K562 (cell line): Measurements from ENCODE around the gene RPS8. TPM values are rescaled to one million over a fixed set of nuclear protein-coding genes. Genes with fewer than 3 reads are reported as not detected.

Source experiments
- ATF6 ChIP-seq: sonication (generic); formaldehyde crosslinking; IDR thresholded peaks from 2 replicates; pipeline ENCODE4 v1.4.0; 2020; ENCODE audit warnings: mild to moderate bottlenecking, missing genetic modification reagents
- HDAC8 ChIP-seq: fragments of 450-650 bp; IDR thresholded peaks from 2 replicates; pipeline ENCODE4 v1.6.1; 2016; ENCODE audit warnings: mild to moderate bottlenecking, missing genetic modification characterization, moderate library complexity, missing compliant biosample characterization
- KDM1A ChIP-seq, 2 experiments: fragments of 450-650 bp; IDR thresholded peaks; 2 replicates each; pipeline ENCODE4 v1.6.1; 2016; ENCODE audit warnings: mild to moderate bottlenecking in 2 of 2
- MAFG ChIP-seq: fragments of 450-650 bp; conservative IDR thresholded peaks from 2 replicates; pipeline ENCODE4 v1.6.1; 2016; ENCODE audit warnings: missing genetic modification characterization, missing compliant biosample characterization
- MAFK ChIP-seq: IDR thresholded peaks from 2 replicates; pipeline ENCODE4 v1.6.1; 2011; ENCODE audit warnings: low read length, improper control_type of control experiment
- MAZ ChIP-seq, 2 experiments: fragments of 450-650 bp in 1 of 2; sonication (generic) in 1 of 2; formaldehyde crosslinking; IDR thresholded peaks in 1 of 2; conservative IDR thresholded peaks in 1 of 2; 2 replicates each; pipeline versions ENCODE4 v1.4.0 to v1.5.0; 2020; ENCODE audit warnings: mild to moderate bottlenecking in 1 of 2, missing genetic modification reagents in 1 of 2
- MED1 ChIP-seq: sonication (generic); formaldehyde crosslinking; IDR thresholded peaks from 2 replicates; pipeline ENCODE4 v1.8.1; 2023; ENCODE audit warnings: missing genetic modification reagents, borderline replicate concordance
- NCOA2 ChIP-seq, 2 experiments: fragments of 450-650 bp; IDR thresholded peaks; 2 replicates each; pipeline ENCODE4 v1.6.1; 2018; ENCODE audit warnings: mild to moderate bottlenecking in 2 of 2, moderate library complexity in 1 of 2; ENCODE audit not compliant: partially characterized antibody in 2 of 2
- NR2C1 ChIP-seq, 2 experiments: fragments of 450-650 bp; IDR thresholded peaks; 2 replicates each; pipeline ENCODE4 v1.6.1; 2017; ENCODE audit warnings: mild to moderate bottlenecking in 2 of 2, antibody characterized with exemption in 1 of 2, inconsistent platforms in 1 of 2, missing compliant biosample characterization in 1 of 2, missing genetic modification characterization in 1 of 2
- OTX1 ChIP-seq: fragments of 450-650 bp; formaldehyde crosslinking; IDR thresholded peaks from 2 replicates; pipeline ENCODE4 v1.4.0; 2022; ENCODE audit warnings: mild to moderate bottlenecking
- POLR2H ChIP-seq: IDR thresholded peaks from 2 replicates; pipeline ENCODE4 v1.6.1; 2016; ENCODE audit warnings: missing genetic modification characterization, low read depth, mild to moderate bottlenecking, control low read depth, missing compliant biosample characterization, moderate library complexity
- SIN3A ChIP-seq, 2 experiments: fragments of 150-350 bp in 1 of 2; IDR thresholded peaks; 2 replicates each; pipeline ENCODE4 v1.6.1; 2011 to 2016; ENCODE audit warnings: borderline replicate concordance in 2 of 2, low read depth in 2 of 2, low read length in 2 of 2, mild to moderate bottlenecking in 2 of 2, moderate library complexity in 2 of 2; ENCODE audit not compliant: control insufficient read depth in 1 of 2
- SRF ChIP-seq, 2 experiments: fragments of 250-450, 450-650 bp in 1 of 2; sonication (Bioruptor Pico) in 1 of 2; sonication (generic) in 1 of 2; formaldehyde crosslinking; IDR thresholded peaks; 2 replicates each; pipeline versions ENCODE4 v1.5.0 to v1.5.1; 2020 to 2022; ENCODE audit warnings: mild to moderate bottlenecking in 1 of 2, missing genetic modification reagents in 1 of 2
- TEAD4 ChIP-seq, 2 experiments: sonication (generic) in 1 of 2; formaldehyde crosslinking in 1 of 2; IDR thresholded peaks; 2 replicates each; pipeline versions ENCODE4 v1.6.1 to v1.8.0; 2012 to 2022; ENCODE audit warnings: borderline replicate concordance in 1 of 2, inconsistent platforms in 1 of 2, low read length in 1 of 2, mild to moderate bottlenecking in 1 of 2, missing genetic modification reagents in 1 of 2
- UBTF ChIP-seq, 2 experiments: IDR thresholded peaks; 2 replicates each; pipeline ENCODE4 v1.6.1; 2012; ENCODE audit warnings: improper control_type of control experiment in 2 of 2, low read depth in 2 of 2, low read length in 2 of 2, borderline replicate concordance in 1 of 2
- ZNF3 ChIP-seq: fragments of 250-450 bp; sonication (Bioruptor Pico); IDR thresholded peaks from 2 replicates; pipeline ENCODE4 v1.5.0; 2021; ENCODE audit warnings: mild to moderate bottlenecking, moderate library complexity
- ZNF518B ChIP-seq: fragments of 250-450 bp; sonication (Bioruptor Pico); IDR thresholded peaks from 2 replicates; pipeline ENCODE4 v1.5.0; 2021; ENCODE audit warnings: mild to moderate bottlenecking, moderate library complexity
- polyA plus RNA-seq, 8 experiments: library from polyadenylated mRNA; depleted of rRNA in 4 of 8; stranded (reverse) in 5 of 8; unstranded in 3 of 8; fragments of >200 nt; fragmentation: Nextera tagmentation in 2 of 8; fragmentation: Illumina TruSeq in 1 of 8; extraction: Ambion mirVana in 2 of 8; extraction: Trizol in 1 of 8; gene quantifications; 2 replicates each; pipeline versions ENCODE4 v1.2.1 to v1.2.3, GENCODE V29; 2011 to 2014; ENCODE audit warnings: inconsistent platforms in 1 of 8, missing spikeins in 1 of 8
- total RNA-seq, 7 experiments: library from RNA; depleted of rRNA in 6 of 7; stranded (reverse); fragments of >200 nt in 6 of 7; fragmentation: Illumina TruSeq in 2 of 7; extraction: Trizol in 2 of 7; gene quantifications; 2 replicates each; pipeline versions ENCODE4 v1.2.1 to v1.2.3, GENCODE V29; 2011 to 2021; ENCODE audit warnings: low replicate concordance in 1 of 7

RPS8 gene
- total and polyA plus RNA-seq, 9 of the 15 experiments (the other 6 are each of a cell fraction or from before 2014, with no cell fraction given): 2,431 to 4,168 (median 3,109) TPM

- TF ChIP-seq ZNF518B (CRISPR knock-in tag) (no peak), NCOA2 (IDR thresholded peaks at IDR 0.05; ENCODE audit: partially characterized antibody in 2 of 2) (no peak), ATF6 (0 out of 2 replicates have a peak, but pooled peaks have one; percentile 31), MAFK (no peak), UBTF (IDR thresholded peaks at IDR 0.05; ENCODE audit: borderline replicate concordance in 1 of 2, low read depth in 2 of 2, low read length in 2 of 2) (peak in 1 of 2 experiments; percentile 81; a peak in 2 of 4 replicates), NR2C1 (IDR thresholded peaks at IDR 0.05) (no peak), NR2C1 (tag; IDR thresholded peaks at IDR 0.05) (peak; percentile 17; the same call in 1 of the 2 replicates), TEAD4 (IDR thresholded peaks at IDR 0.05; ENCODE audit: low read length) (peak; percentile 33; the same call in 1 of the 2 replicates), TEAD4 (CRISPR knock-in tag; IDR thresholded peaks at IDR 0.05; ENCODE audit: borderline replicate concordance) (no peak), ZNF3 (CRISPR knock-in tag) (no peak), SRF (CRISPR knock-in tag; IDR thresholded peaks at IDR 0.05) (peak in 1 of 2 experiments; percentile 52; a peak in 2 of 4 replicates), HDAC8 (tag) (peak; percentile 41; the same call in 1 of the 2 replicates), POLR2H (tag) (peak; percentile 92), MAZ (CRISPR knock-in tag; conservative IDR thresholded peaks at IDR 0.05 in 1 of 2, IDR thresholded peaks at IDR 0.05 in 1 of 2) (peak; percentile 79 to 86), MAFG (tag) (no peak), OTX1 (CRISPR knock-in tag) (0 out of 2 replicates have a peak, but pooled peaks have one; percentile 86), KDM1A (IDR thresholded peaks at IDR 0.05) (no peak; a peak in 1 of 4 replicates), MED1 (CRISPR knock-in tag) (no peak), SIN3A (IDR thresholded peaks at IDR 0.05; ENCODE audit: borderline replicate concordance in 2 of 2, control insufficient read depth in 1 of 2, low read depth in 2 of 2, low read length in 2 of 2) (peak; percentile 83 to 97)
These were observed 24.6 kb downstream of the RPS8 start, which contains the start of gene PLK3 (continued) for GRCh38 chr1:44799770-44800584.
